ENCODE measurements around the gene ARHGEF40.

The ARHGEF40 gene

GRCh38 chr14:21136024-21136423 is 65.9 kb downstream of the ARHGEF40 start:
- DNase-seq, result peak; percentile 4

All from fibroblast of skin of right quadriceps (primary cell).